ENCODE measurements around the gene TMED5. TPM values are rescaled to one million over a fixed set of nuclear protein-coding genes. Genes with fewer than 3 reads are reported as not detected.
"Not testable (repeated sequence)": the region's sequence is repeated elsewhere in the genome, so short reads cannot be mapped to it uniquely, and the experiment has no call there.

The TMED5 gene
- total and polyA plus RNA-seq, 12 donors: 8.5 to 181 (median 85.7) TPM

GRCh38 chr1:93172778-93173177 is 7.4 kb downstream of the TMED5 start:
- 50 to 68% (median 62%) methylated on average over 1 of the region's 1 CpG for WGBS, 4 donors
- no peak overlapping the region for H3K27ac ChIP-seq
- no peaks in the 10 kb centered on the region for H3K36me3 ChIP-seq (replicated peaks in 1 of 2)
- no peak overlapping the region for H3K4me3 ChIP-seq
- H3K9me3 ChIP-seq (replicated peaks in 1 of 3): peaks cover 0 to 6% (median 0%) of the 10 kb centered on the region in 3 donors
- TF ChIP-seq POLR2A (IDR thresholded peaks at IDR 0.05) (no peak), CTCF (IDR thresholded peaks at IDR 0.05) (no peak)
- H3K4me1 ChIP-seq (replicated peaks in 1 of 2): peaks cover under 1 to 40% of the 10 kb centered on the region in 2 donors
- no peak for DNase-seq
- intact Hi-C loops (cut with DNase I): no loop called here
- no peaks in the 10 kb centered on the region for H3K27me3 ChIP-seq

- Histone ChIP-seq H3K27me3 (no peaks in the 10 kb centered on the region), H3K4me1 (replicated peaks in 1 of 2) (peaks cover 0 to 29% of the 10 kb centered on the region in 2 donors)
Observed at GRCh38 chr1:93171549-93172034, 8.6 kb downstream of the TMED5 start.

GRCh38 chr1:93170141-93170678 is 10.0 kb downstream of the TMED5 start:
- intact Hi-C loops (cut with DNase I); H3K27me3 ChIP-seq; DNase-seq; H3K27ac ChIP-seq; H3K4me3 ChIP-seq; H3K9me3 ChIP-seq (replicated peaks in 1 of 3); H3K36me3 ChIP-seq (replicated peaks in 1 of 2): not testable (repeated sequence)
- 96 to 98% (median 97%) methylated on average over 8 to 36 of the region's 36 CpGs for WGBS, 4 donors
- peaks cover 0 to 29% of the 10 kb centered on the region in 2 donors for H3K4me1 ChIP-seq (replicated peaks in 1 of 2)

More at GRCh38 chr1:93171549-93172034, 8.6 kb downstream of the TMED5 start:
- Histone ChIP-seq H3K27ac (no peak overlapping the region), H3K9me3 (replicated peaks in 1 of 3) (peaks cover 0 to 6% (median 0%) of the 10 kb centered on the region in 3 donors), H3K36me3 (replicated peaks in 1 of 2) (no peaks in the 10 kb centered on the region), H3K4me3 (no peak overlapping the region)
- no peak for DNase-seq
- 74 to 81% (median 76%) methylated on average over 1 of the region's 1 CpG for WGBS, 4 donors
- TF ChIP-seq CTCF (IDR thresholded peaks at IDR 0.05): no peak
- no peak for TF ChIP-seq POLR2A (IDR thresholded peaks at IDR 0.05)
- intact Hi-C loops (cut with DNase I): no loop called here

- no peak for DNase-seq
- Histone ChIP-seq H3K27me3 (no peaks in the 10 kb centered on the region), H3K9me3 (replicated peaks in 1 of 3) (peaks cover 0 to 6% (median 0%) of the 10 kb centered on the region in 3 donors), H3K36me3 (replicated peaks in 1 of 2) (no peaks in the 10 kb centered on the region), H3K4me1 (replicated peaks in 1 of 2) (peaks cover 0 to 7% of the 10 kb centered on the region in 2 donors), H3K4me3 (no peak overlapping the region), H3K27ac (no peak overlapping the region)
- intact Hi-C loops (cut with DNase I): no loop called here
- TF ChIP-seq CTCF (IDR thresholded peaks at IDR 0.05) (no peak), POLR2A (IDR thresholded peaks at IDR 0.05) (no peak)
Observed at GRCh38 chr1:93167006-93167405, 13.2 kb downstream of the TMED5 start.

GRCh38 chr1:93165895-93166294 is 14.3 kb downstream of the TMED5 start:
- H3K27me3 ChIP-seq; DNase-seq; H3K4me3 ChIP-seq; H3K36me3 ChIP-seq (replicated peaks in 1 of 2); H3K27ac ChIP-seq; H3K9me3 ChIP-seq (replicated peaks in 1 of 3); H3K4me1 ChIP-seq (replicated peaks in 1 of 2); intact Hi-C loops (cut with DNase I): not testable (repeated sequence)
- WGBS, 4 donors: 93 to 98% (median 97%) methylated on average over 1 of the region's 1 CpG
